C4-2B (cell line): ENCODE data around the gene TTBK2.

Experiments used
- ZFX ChIP-seq: fragments of 450-650 bp; IDR thresholded peaks from 2 replicates; pipeline ENCODE4 v1.6.1; 2017
- TF ChIP-seq, protein P1 (sequence below): fragments of 450-650 bp; conservative IDR thresholded peaks from 2 replicates; pipeline ENCODE4 v1.5.1; 2017; ENCODE audit warnings: mild to moderate bottlenecking

DNA sequence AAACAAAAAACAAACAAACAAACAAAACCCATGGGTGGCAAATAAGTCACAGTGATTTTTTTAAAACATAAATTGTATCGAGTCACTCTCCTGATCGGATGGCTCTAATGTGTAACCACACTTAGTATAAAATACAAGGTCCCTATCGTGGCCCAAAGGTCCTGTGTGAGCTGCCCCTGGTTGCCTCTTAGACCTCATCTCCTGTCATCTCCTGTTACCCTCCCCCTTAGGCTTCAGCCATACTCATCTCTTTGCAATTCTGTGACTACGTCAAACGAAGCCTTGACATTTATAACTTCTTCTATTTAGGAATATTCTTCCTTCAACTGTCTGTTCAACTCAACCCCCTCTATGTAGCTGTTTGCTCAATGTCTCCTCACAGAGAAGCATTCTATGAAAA, 43.9 kb upstream of the TTBK2 start:
- TF ChIP-seq, protein P1, sequence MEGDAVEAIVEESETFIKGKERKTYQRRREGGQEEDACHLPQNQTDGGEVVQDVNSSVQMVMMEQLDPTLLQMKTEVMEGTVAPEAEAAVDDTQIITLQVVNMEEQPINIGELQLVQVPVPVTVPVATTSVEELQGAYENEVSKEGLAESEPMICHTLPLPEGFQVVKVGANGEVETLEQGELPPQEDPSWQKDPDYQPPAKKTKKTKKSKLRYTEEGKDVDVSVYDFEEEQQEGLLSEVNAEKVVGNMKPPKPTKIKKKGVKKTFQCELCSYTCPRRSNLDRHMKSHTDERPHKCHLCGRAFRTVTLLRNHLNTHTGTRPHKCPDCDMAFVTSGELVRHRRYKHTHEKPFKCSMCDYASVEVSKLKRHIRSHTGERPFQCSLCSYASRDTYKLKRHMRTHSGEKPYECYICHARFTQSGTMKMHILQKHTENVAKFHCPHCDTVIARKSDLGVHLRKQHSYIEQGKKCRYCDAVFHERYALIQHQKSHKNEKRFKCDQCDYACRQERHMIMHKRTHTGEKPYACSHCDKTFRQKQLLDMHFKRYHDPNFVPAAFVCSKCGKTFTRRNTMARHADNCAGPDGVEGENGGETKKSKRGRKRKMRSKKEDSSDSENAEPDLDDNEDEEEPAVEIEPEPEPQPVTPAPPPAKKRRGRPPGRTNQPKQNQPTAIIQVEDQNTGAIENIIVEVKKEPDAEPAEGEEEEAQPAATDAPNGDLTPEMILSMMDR = no peak
- TF ChIP-seq ZFX = no peak
